Measurements from ENCODE around the gene ACOX2.

DNA sequence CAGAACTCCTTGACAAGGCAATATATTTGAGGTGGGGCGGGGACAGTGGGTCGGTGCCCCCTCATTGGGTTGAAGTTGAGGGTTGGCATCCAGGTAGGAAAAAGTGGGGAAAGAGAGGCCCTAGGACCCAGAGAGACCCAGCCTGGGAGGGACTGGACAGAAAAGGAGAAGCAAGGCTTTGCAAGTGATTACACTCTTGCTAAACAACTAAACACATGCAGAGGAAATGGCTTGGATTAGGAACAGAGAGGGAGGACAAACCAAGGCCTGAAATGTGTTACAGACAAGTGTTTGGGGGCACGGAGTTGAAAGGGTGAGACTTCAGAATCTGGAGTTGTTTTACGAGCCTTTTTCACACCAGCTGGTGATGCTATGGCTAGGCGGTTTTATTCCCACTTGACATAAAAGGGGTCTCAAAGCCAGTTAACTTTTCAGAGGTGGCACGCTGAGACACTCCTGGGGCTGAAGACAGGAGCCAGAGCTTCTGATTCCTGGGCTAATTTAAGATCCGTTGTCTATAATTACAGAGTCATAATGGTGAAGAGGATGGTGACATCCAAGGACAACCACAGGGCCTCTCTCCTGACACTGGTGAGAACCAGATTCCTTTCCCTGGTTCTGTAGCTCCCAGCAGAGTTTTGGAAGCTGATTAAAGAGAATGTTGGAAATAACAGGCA lies 52.8 kb downstream of the ACOX2 start:
- TF ChIP-seq, protein P1, sequence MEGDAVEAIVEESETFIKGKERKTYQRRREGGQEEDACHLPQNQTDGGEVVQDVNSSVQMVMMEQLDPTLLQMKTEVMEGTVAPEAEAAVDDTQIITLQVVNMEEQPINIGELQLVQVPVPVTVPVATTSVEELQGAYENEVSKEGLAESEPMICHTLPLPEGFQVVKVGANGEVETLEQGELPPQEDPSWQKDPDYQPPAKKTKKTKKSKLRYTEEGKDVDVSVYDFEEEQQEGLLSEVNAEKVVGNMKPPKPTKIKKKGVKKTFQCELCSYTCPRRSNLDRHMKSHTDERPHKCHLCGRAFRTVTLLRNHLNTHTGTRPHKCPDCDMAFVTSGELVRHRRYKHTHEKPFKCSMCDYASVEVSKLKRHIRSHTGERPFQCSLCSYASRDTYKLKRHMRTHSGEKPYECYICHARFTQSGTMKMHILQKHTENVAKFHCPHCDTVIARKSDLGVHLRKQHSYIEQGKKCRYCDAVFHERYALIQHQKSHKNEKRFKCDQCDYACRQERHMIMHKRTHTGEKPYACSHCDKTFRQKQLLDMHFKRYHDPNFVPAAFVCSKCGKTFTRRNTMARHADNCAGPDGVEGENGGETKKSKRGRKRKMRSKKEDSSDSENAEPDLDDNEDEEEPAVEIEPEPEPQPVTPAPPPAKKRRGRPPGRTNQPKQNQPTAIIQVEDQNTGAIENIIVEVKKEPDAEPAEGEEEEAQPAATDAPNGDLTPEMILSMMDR (IDR thresholded peaks at IDR 0.05): no peak
- TF ChIP-seq POLR2A (IDR thresholded peaks at IDR 0.05): no peak

Measured in body of pancreas (tissue), 4 donors.